ENCODE measurements around the gene CHMP3. TPM values are rescaled to one million over a fixed set of nuclear protein-coding genes. Genes with fewer than 3 reads are reported as not detected.
"Not testable (repeated sequence)": the region's sequence is repeated elsewhere in the genome, so short reads cannot be mapped to it uniquely, and the experiment has no call there.

Gene CHMP3
- total RNA-seq, 1 experiment from 2014 or later: 54.4 TPM

GRCh38 chr2:86556508-86556907 lies 6.7 kb downstream of the CHMP3 start:
- no peak overlapping the region for H3K4me2 ChIP-seq (ENCODE audit: low read length)
- H3K9me3 ChIP-seq (ENCODE audit: low read length): no peaks in the 10 kb centered on the region
- H3K4me1 ChIP-seq (ENCODE audit: insufficient read depth, low read length): peaks cover 12% of the 10 kb centered on the region
- peaks cover 93% of the 10 kb centered on the region for H3K79me2 ChIP-seq (ENCODE audit: low read length)
- no peak for ATAC-seq
- 0 out of 2 replicates have a peak, but pooled peaks cover 3% of the 10 kb centered on the region for H4K20me1 ChIP-seq (ENCODE audit: low read length)
- POLR2A ChIA-PET (ENCODE audit: unreplicated experiment): no interaction called here
- TF ChIP-seq EZH2phosphoT487 (IDR thresholded peaks at IDR 0.05; ENCODE audit: borderline replicate concordance, low read length) (no peak), CTCF (conservative IDR thresholded peaks at IDR 0.05; ENCODE audit: low read depth, low read length) (no peak), EZH2 (IDR thresholded peaks at IDR 0.05; ENCODE audit: low read length, unreplicated experiment) (no peak)
- H3K9ac ChIP-seq (ENCODE audit: low read length): no peak overlapping the region
- no peak overlapping the region for H3K27ac ChIP-seq (ENCODE audit: low read length)
- BruUV-seq (replicated peaks): no TSS peak
- CTCF ChIA-PET: no interaction called here
- H3F3A ChIP-seq (ENCODE audit: low read length, unreplicated experiment): no peaks in the 10 kb centered on the region
- no peak for DNase-seq
- no peaks in the 10 kb centered on the region for H3K27me3 ChIP-seq (ENCODE audit: low read length)
- H3K9me2 ChIP-seq (replicated peaks; ENCODE audit: low read length): no peaks in the 10 kb centered on the region
- H3K4me3 ChIP-seq (ENCODE audit: low read length): no peak overlapping the region
- intact Hi-C loops (cut with micrococcal nuclease): no loop called here
- H2AFZ ChIP-seq (ENCODE audit: low read length): no peak overlapping the region
- no peaks in the 10 kb centered on the region for H3K36me3 ChIP-seq (ENCODE audit: low read depth, low read length)

DNA sequence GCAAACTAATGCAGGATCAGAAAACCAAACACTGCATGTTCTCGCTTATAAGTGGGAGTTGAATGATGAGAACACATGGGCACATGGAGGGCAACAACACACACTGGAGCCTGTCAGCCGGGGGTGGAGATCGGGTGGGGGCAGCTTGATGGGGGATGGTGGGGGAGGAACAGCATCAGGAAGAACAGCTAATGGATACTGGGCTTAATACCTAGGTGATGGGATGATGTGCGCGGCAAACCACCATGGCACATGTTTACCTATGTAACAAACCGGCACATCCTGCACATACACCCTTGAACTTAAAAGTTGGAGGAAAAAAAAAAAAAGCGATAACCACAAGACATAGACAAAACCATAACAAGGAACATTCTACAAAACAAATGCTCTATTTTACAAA lies 10.4 kb downstream of the CHMP3 start:
- H3K4me2 ChIP-seq (ENCODE audit: low read length): no peak overlapping the region
- no peak for TF ChIP-seq EZH2 (IDR thresholded peaks at IDR 0.05; ENCODE audit: low read length, unreplicated experiment)

DNA sequence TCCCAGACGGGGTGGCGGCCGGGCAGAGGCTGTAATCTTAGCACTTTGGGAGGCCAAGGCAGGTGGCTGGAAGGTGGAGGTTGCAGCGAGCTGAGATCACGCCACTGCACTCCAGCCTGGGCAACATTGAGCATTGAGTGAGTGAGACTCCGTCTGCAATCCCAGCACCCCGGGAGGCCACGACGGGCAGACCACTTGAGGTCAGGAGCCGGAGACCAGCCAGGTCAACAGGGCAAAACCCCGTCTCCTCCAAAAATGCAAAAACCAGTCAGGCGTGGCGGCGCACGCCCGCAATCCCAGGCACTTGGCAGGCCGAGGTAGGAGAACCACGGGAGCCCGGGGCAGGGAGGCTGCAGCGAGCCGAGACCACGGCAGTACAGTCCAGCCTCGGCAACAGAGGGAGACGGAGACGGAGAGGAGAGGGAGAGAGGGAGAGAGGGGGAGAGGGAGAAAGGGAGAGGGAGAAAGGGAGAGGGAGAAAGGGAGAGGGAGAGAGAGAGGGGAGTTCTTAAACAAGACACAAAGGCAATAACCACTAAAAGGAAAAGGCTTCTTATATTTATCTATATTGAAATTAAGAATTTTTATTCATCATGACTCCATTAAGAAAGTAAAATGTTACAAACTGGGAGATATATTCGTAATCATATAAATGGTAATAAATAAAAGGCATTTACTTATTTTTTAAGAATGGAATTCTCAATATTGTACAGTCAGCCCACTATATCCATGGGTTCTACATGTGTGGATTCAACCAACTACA lies 13.1 kb downstream of the CHMP3 start:
- H3K27me3 ChIP-seq (ENCODE audit: low read length); POLR2A ChIA-PET (ENCODE audit: unreplicated experiment); H3K4me2 ChIP-seq (ENCODE audit: low read length); ATAC-seq; H3K9me3 ChIP-seq (ENCODE audit: low read length); BruUV-seq (replicated peaks); H3K9ac ChIP-seq (ENCODE audit: low read length); H2AFZ ChIP-seq (ENCODE audit: low read length); H3K27ac ChIP-seq (ENCODE audit: low read length); H3K9me2 ChIP-seq (replicated peaks; ENCODE audit: low read length); H4K20me1 ChIP-seq (ENCODE audit: low read length); H3K4me3 ChIP-seq (ENCODE audit: low read length); H3F3A ChIP-seq (ENCODE audit: low read length, unreplicated experiment); intact Hi-C loops (cut with micrococcal nuclease); H3K4me1 ChIP-seq (ENCODE audit: insufficient read depth, low read length); DNase-seq; CTCF ChIA-PET: not testable (repeated sequence)
- H3K36me3 ChIP-seq (ENCODE audit: low read depth, low read length): peaks cover 18% of the 10 kb centered on the region
- peaks cover 39% of the 10 kb centered on the region for H3K79me2 ChIP-seq (ENCODE audit: low read length)

More for the DNA sequence above, 10.4 kb downstream of the CHMP3 start:
- Histone ChIP-seq H3F3A (ENCODE audit: low read length, unreplicated experiment) (no peaks in the 10 kb centered on the region), H3K9me3 (ENCODE audit: low read length) (no peaks in the 10 kb centered on the region), H3K4me1 (ENCODE audit: insufficient read depth, low read length) (peaks cover 2% of the 10 kb centered on the region; the same call in 1 of the 2 replicates), H3K27ac (ENCODE audit: low read length) (no peak overlapping the region), H3K79me2 (ENCODE audit: low read length) (peaks cover 65% of the 10 kb centered on the region), H2AFZ (ENCODE audit: low read length) (no peak overlapping the region), H4K20me1 (ENCODE audit: low read length) (0 out of 2 replicates have a peak, but pooled peaks cover 3% of the 10 kb centered on the region), H3K27me3 (ENCODE audit: low read length) (no peaks in the 10 kb centered on the region), H3K9ac (ENCODE audit: low read length) (no peak overlapping the region), H3K36me3 (ENCODE audit: low read depth, low read length) (0 out of 2 replicates have a peak, but pooled peaks cover 4% of the 10 kb centered on the region), H3K9me2 (replicated peaks; ENCODE audit: low read length) (no peaks in the 10 kb centered on the region), H3K4me3 (ENCODE audit: low read length) (no peak overlapping the region)
- no TSS peak for BruUV-seq (replicated peaks)
- intact Hi-C loops (cut with micrococcal nuclease): no loop called here
- ChIA-PET POLR2A (ENCODE audit: unreplicated experiment) (no interaction called here), CTCF (no interaction called here)
- ATAC-seq: no peak
- no peak for DNase-seq

- Histone ChIP-seq H3K36me3 (ENCODE audit: low read depth, low read length) (peaks cover 18% of the 10 kb centered on the region), H3K79me2 (ENCODE audit: low read length) (peaks cover 34% of the 10 kb centered on the region)
- H3K4me3 ChIP-seq (ENCODE audit: low read length); H3K9me2 ChIP-seq (replicated peaks; ENCODE audit: low read length); H2AFZ ChIP-seq (ENCODE audit: low read length); CTCF ChIA-PET; H3K27ac ChIP-seq (ENCODE audit: low read length); intact Hi-C loops (cut with micrococcal nuclease); BruUV-seq (replicated peaks); POLR2A ChIA-PET (ENCODE audit: unreplicated experiment); H3K4me1 ChIP-seq (ENCODE audit: insufficient read depth, low read length); H3F3A ChIP-seq (ENCODE audit: low read length, unreplicated experiment); DNase-seq; H3K9ac ChIP-seq (ENCODE audit: low read length); ATAC-seq; H3K9me3 ChIP-seq (ENCODE audit: low read length); H4K20me1 ChIP-seq (ENCODE audit: low read length); H3K4me2 ChIP-seq (ENCODE audit: low read length); H3K27me3 ChIP-seq (ENCODE audit: low read length): not testable (repeated sequence)
Measured at GRCh38 chr2:86549440-86549839, 13.8 kb downstream of the CHMP3 start.

- H3K9me3 ChIP-seq (ENCODE audit: low read length); H3K9me2 ChIP-seq (replicated peaks; ENCODE audit: low read length); H2AFZ ChIP-seq (ENCODE audit: low read length); H3K27ac ChIP-seq (ENCODE audit: low read length); H3K4me1 ChIP-seq (ENCODE audit: insufficient read depth, low read length); ATAC-seq; POLR2A ChIA-PET (ENCODE audit: unreplicated experiment); CTCF ChIA-PET; H3K4me2 ChIP-seq (ENCODE audit: low read length); H3K4me3 ChIP-seq (ENCODE audit: low read length); H3K9ac ChIP-seq (ENCODE audit: low read length); H4K20me1 ChIP-seq (ENCODE audit: low read length); H3K27me3 ChIP-seq (ENCODE audit: low read length); H3F3A ChIP-seq (ENCODE audit: low read length, unreplicated experiment); intact Hi-C loops (cut with micrococcal nuclease); BruUV-seq (replicated peaks); DNase-seq: not testable (repeated sequence)
- H3K79me2 ChIP-seq (ENCODE audit: low read length): peaks cover 30% of the 10 kb centered on the region
- peaks cover 18% of the 10 kb centered on the region for H3K36me3 ChIP-seq (ENCODE audit: low read depth, low read length)
Measured at GRCh38 chr2:86548913-86549396, 14.3 kb downstream of the CHMP3 start.

Data from PC-3 (cell line).